Panc1 (cell line): ENCODE measurements around the gene PRPF31.

Experiments
- CTCF ChIP-seq: fragments of 450-650 bp; IDR thresholded peaks from 2 replicates; pipeline ENCODE4 v1.5.1; 2017; ENCODE audit warnings: mild to moderate bottlenecking
- POLR2AphosphoS5 ChIP-seq: IDR thresholded peaks from 2 replicates; pipeline ENCODE4 v1.6.1; 2012; ENCODE audit warnings: mild to moderate bottlenecking, low read depth, low read length, moderate library complexity
- REST ChIP-seq, 2 experiments: IDR thresholded peaks; 2 replicates each; pipeline ENCODE4 v1.6.1; 2011 to 2012; ENCODE audit warnings: low read depth in 2 of 2, control low read depth in 1 of 2, low read length in 1 of 2, mild to moderate bottlenecking in 1 of 2, moderate library complexity in 1 of 2; ENCODE audit not compliant: insufficient read depth in 1 of 2
- SIN3A ChIP-seq: IDR thresholded peaks from 2 replicates; pipeline ENCODE4 v1.6.1; 2012; ENCODE audit warnings: low read depth, mild to moderate bottlenecking, low read length, moderate library complexity, borderline replicate concordance; ENCODE audit not compliant: insufficient read depth
- TCF7L2 ChIP-seq: IDR thresholded peaks from 2 replicates; pipeline ENCODE4 v1.6.1; 2011; ENCODE audit warnings: mild to moderate bottlenecking, low read depth, low read length, inconsistent platforms

GRCh38 chr19:54133957-54134590 lies 18.5 kb downstream of the PRPF31 start:
- TF ChIP-seq POLR2AphosphoS5 (no peak), CTCF (no peak), REST (IDR thresholded peaks at IDR 0.05; ENCODE audit: insufficient read depth in 1 of 2, low read depth in 2 of 2, low read length in 1 of 2) (no peak), SIN3A (no peak), TCF7L2 (no peak)
